HG03103 (cell line): Measurements from ENCODE around the gene PKP4.

Source experiments
- ATAC-seq: cut with Tn5 transposase; IDR thresholded peaks from one replicate; pipeline ENCODE4 v1.9.1; 2021; ENCODE audit warnings: low read depth; ENCODE audit not compliant: unreplicated experiment

Gene PKP4

GRCh38 chr2:158634627-158635026, 177.9 kb downstream of the PKP4 start:
- no peak for ATAC-seq

- no peak for ATAC-seq
Observed at GRCh38 chr2:158635961-158636601, 179.3 kb downstream of the PKP4 start.

- ATAC-seq, result no peak
Observed at GRCh38 chr2:158637357-158637756, 180.6 kb downstream of the PKP4 start.

- no peak for ATAC-seq
Observed at GRCh38 chr2:158644139-158644538, 187.4 kb downstream of the PKP4 start.

- ATAC-seq, result no peak
Observed at GRCh38 chr2:158645299-158645698, 188.5 kb downstream of the PKP4 start.

GRCh38 chr2:158647436-158648231, 190.9 kb downstream of the PKP4 start:
- no peak for ATAC-seq

- no peak for ATAC-seq
Observed at GRCh38 chr2:158649846-158650245, 193.1 kb downstream of the PKP4 start.

- ATAC-seq, result no peak
Observed at GRCh38 chr2:158650646-158651357, 194.1 kb downstream of the PKP4 start.

GRCh38 chr2:158651358-158652057, 194.8 kb downstream of the PKP4 start:
- ATAC-seq, result no peak

GRCh38 chr2:158655628-158656027, 198.9 kb downstream of the PKP4 start:
- ATAC-seq, result no peak

GRCh38 chr2:158656492-158657229, 199.9 kb downstream of the PKP4 start:
- no peak for ATAC-seq

GRCh38 chr2:158658396-158658795, 201.6 kb downstream of the PKP4 start:
- no peak for ATAC-seq

- ATAC-seq, result no peak
Observed at GRCh38 chr2:158659483-158659882, 202.7 kb downstream of the PKP4 start.

- ATAC-seq, result no peak
Observed at GRCh38 chr2:158661231-158661630, 204.5 kb downstream of the PKP4 start.

GRCh38 chr2:158662421-158662820, 205.7 kb downstream of the PKP4 start:
- no peak for ATAC-seq

GRCh38 chr2:158663796-158664195, 207.0 kb downstream of the PKP4 start:
- no peak for ATAC-seq

GRCh38 chr2:158664987-158665386, 208.2 kb downstream of the PKP4 start:
- no peak for ATAC-seq

- no peak for ATAC-seq
Observed at GRCh38 chr2:158665536-158666302, 209.0 kb downstream of the PKP4 start.

GRCh38 chr2:158666969-158667368, 210.2 kb downstream of the PKP4 start:
- ATAC-seq, result no peak
